ENCODE results near the gene SMIM8. TPM values are rescaled to one million over a fixed set of nuclear protein-coding genes. Genes with fewer than 3 reads are reported as not detected.

SMIM8 gene
- total RNA-seq, 6 experiments from 2014 or later, result 2.8 to 5.9 (median 4.3) TPM

DNA sequence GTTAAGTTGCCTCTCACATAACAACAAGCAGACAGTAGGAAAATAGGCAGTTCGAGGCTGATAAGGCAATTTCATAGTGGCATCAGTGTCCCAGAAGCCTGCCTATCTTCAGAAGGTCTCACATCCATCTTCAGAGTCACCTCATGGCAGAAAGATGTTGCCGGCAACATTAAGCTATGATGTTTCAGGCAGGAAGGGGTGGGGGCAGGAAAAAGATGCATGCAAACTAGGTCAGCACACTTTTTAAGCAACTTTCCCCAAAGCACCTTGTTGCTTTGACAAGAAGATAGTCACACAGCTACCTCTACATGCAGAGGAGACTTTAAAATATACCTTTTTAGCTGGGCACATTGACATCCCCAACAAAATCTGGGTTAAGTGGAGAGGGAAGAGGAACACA, 43.2 kb upstream of the SMIM8 start:
- ATAC-seq (no peak), DNase-seq (no peak)
- no peak overlapping the region for H3K4me3 ChIP-seq
- no peaks in the 10 kb centered on the region for H3K27me3 ChIP-seq
- intact Hi-C loops (cut with DNase I), result no loop called here
- WGBS (ENCODE audit: insufficient coverage, low coverage, low lambda C conversion rate, missing lambda C conversion rate), result 35% methylated on average over 2 of the region's 2 CpGs
- H3K4me1 ChIP-seq, result no peaks in the 10 kb centered on the region
- H3K27ac ChIP-seq, result no peak overlapping the region
- H3K9me3 ChIP-seq, result no peaks in the 10 kb centered on the region
- H3K36me3 ChIP-seq, result no peaks in the 10 kb centered on the region
- TF ChIP-seq, protein P1, sequence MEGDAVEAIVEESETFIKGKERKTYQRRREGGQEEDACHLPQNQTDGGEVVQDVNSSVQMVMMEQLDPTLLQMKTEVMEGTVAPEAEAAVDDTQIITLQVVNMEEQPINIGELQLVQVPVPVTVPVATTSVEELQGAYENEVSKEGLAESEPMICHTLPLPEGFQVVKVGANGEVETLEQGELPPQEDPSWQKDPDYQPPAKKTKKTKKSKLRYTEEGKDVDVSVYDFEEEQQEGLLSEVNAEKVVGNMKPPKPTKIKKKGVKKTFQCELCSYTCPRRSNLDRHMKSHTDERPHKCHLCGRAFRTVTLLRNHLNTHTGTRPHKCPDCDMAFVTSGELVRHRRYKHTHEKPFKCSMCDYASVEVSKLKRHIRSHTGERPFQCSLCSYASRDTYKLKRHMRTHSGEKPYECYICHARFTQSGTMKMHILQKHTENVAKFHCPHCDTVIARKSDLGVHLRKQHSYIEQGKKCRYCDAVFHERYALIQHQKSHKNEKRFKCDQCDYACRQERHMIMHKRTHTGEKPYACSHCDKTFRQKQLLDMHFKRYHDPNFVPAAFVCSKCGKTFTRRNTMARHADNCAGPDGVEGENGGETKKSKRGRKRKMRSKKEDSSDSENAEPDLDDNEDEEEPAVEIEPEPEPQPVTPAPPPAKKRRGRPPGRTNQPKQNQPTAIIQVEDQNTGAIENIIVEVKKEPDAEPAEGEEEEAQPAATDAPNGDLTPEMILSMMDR (IDR thresholded peaks at IDR 0.05), result no peak
- no peak for TF ChIP-seq POLR2A (IDR thresholded peaks at IDR 0.05)

- TF ChIP-seq, protein P1 (IDR thresholded peaks at IDR 0.05), result no peak
- TF ChIP-seq POLR2A (IDR thresholded peaks at IDR 0.05), result no peak
- 71% methylated on average over 1 of the region's 1 CpG for WGBS (ENCODE audit: insufficient coverage, low coverage, low lambda C conversion rate, missing lambda C conversion rate)
- no peaks in the 10 kb centered on the region for H3K4me1 ChIP-seq
- H3K36me3 ChIP-seq, result no peaks in the 10 kb centered on the region
- H3K9me3 ChIP-seq, result no peaks in the 10 kb centered on the region
- H3K27me3 ChIP-seq, result no peaks in the 10 kb centered on the region
- intact Hi-C loops (cut with DNase I), result no loop called here
- ATAC-seq (no peak), DNase-seq (no peak)
- H3K4me3 ChIP-seq, result no peak overlapping the region
- H3K27ac ChIP-seq, result no peak overlapping the region
These were observed 41.0 kb upstream of the SMIM8 start for GRCh38 chr6:87281426-87281825.

DNA sequence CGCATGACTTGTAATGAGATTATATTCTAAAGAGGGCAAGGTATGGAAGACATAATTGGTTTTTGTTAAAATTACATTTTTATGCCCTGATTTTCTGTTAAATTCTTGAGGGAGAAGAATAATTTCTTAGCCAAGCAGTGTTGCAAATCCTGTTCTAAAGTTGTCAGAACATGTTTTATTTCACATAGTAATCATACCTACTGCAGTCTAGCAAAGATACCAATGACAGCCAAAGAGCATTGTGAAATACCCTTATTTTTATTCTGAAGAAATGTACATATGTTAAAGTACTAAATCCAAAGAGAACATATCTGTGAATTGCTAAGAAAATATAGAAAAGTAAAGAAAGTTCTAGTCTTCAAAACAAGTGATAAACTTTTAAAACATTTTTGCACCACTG, 39.6 kb upstream of the SMIM8 start:
- WGBS (ENCODE audit: insufficient coverage, low coverage, low lambda C conversion rate, missing lambda C conversion rate), result 100% methylated on average over 1 of the region's 1 CpG

DNA sequence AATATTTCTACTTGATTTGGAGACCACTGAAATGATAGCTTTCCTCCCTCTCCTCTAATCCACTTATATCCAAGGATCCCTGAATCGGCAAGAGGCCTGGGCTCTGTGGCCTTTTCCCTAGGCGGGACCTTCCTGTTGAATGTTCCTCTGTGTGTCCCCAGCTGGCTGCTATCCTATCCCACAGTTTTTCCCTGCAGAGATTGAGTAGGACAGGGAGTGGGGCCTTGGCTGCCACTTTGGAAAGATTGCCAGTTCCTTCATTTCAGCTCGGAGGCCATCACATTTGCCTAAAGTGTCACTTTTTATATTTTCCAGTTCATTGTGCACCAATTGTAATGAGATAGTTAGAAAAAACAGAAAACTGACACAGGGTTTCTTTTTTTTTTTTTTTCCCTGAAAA, 38.9 kb upstream of the SMIM8 start:
- 72% methylated on average over 3 of the region's 3 CpGs for WGBS (ENCODE audit: insufficient coverage, low coverage, low lambda C conversion rate, missing lambda C conversion rate)

More for the DNA sequence above, 39.6 kb upstream of the SMIM8 start:
- H3K4me3 ChIP-seq, result no peak overlapping the region
- H3K9me3 ChIP-seq, result no peaks in the 10 kb centered on the region
- intact Hi-C loops (cut with DNase I), result no loop called here
- no peak overlapping the region for H3K27ac ChIP-seq
- no peaks in the 10 kb centered on the region for H3K27me3 ChIP-seq
- TF ChIP-seq, protein P1 (IDR thresholded peaks at IDR 0.05), result no peak
- TF ChIP-seq POLR2A (IDR thresholded peaks at IDR 0.05), result no peak
- H3K4me1 ChIP-seq, result no peaks in the 10 kb centered on the region
- ATAC-seq (no peak), DNase-seq (no peak)
- H3K36me3 ChIP-seq, result no peaks in the 10 kb centered on the region

More for the DNA sequence above, 38.9 kb upstream of the SMIM8 start:
- intact Hi-C loops (cut with DNase I), result no loop called here
- ATAC-seq (no peak), DNase-seq (no peak)
- H3K4me1 ChIP-seq, result no peaks in the 10 kb centered on the region
- no peaks in the 10 kb centered on the region for H3K9me3 ChIP-seq
- H3K36me3 ChIP-seq, result no peaks in the 10 kb centered on the region
- no peak overlapping the region for H3K4me3 ChIP-seq
- no peaks in the 10 kb centered on the region for H3K27me3 ChIP-seq
- no peak for TF ChIP-seq POLR2A (IDR thresholded peaks at IDR 0.05)
- TF ChIP-seq, protein P1 (IDR thresholded peaks at IDR 0.05), result no peak
- H3K27ac ChIP-seq, result no peak overlapping the region
